H9 (cell line): Measurements from ENCODE around the gene HMX1. TPM values are rescaled to one million over a fixed set of nuclear protein-coding genes. Genes with fewer than 3 reads are reported as not detected.

Source experiments
- DNase-seq: peaks from one replicate; pipeline ENCODE4 v3.0.0-alpha.2; 2017
- H2AFZ ChIP-seq: one replicate; pipeline ENCODE4 v1.6.1; 2013; ENCODE audit warnings: mild to moderate bottlenecking, low read length, control low read depth, moderate library complexity
- H2AK5ac ChIP-seq: 2 replicates; pipeline ENCODE4 v1.6.1; 2013; ENCODE audit warnings: low read length, control low read depth, mixed read lengths; ENCODE audit not compliant: insufficient read length
- H2BK120ac ChIP-seq: one replicate; pipeline ENCODE4 v1.6.1; 2013; ENCODE audit warnings: low read depth, mild to moderate bottlenecking, low read length, control low read depth, inconsistent platforms; ENCODE audit not compliant: poor library complexity, severe bottlenecking
- H2BK12ac ChIP-seq: 2 replicates; pipeline ENCODE4 v1.6.1; 2013; ENCODE audit warnings: low read length, control low read depth, mixed read lengths, low read depth; ENCODE audit not compliant: insufficient read length
- H2BK15ac ChIP-seq: 2 replicates; pipeline ENCODE4 v1.6.1; 2013; ENCODE audit warnings: low read depth, low read length, control low read depth
- H2BK20ac ChIP-seq: one replicate; pipeline ENCODE4 v1.6.1; 2013; ENCODE audit warnings: low read depth, mild to moderate bottlenecking, low read length, control low read depth, inconsistent platforms; ENCODE audit not compliant: poor library complexity, severe bottlenecking
- H2BK5ac ChIP-seq: 2 replicates; pipeline ENCODE4 v1.6.1; 2013; ENCODE audit warnings: low read length, control low read depth, mixed read lengths; ENCODE audit not compliant: insufficient read length
- H3K14ac ChIP-seq: 2 replicates; pipeline ENCODE4 v1.6.1; 2013; ENCODE audit warnings: low read length, control low read depth; ENCODE audit not compliant: insufficient read depth
- H3K18ac ChIP-seq: 2 replicates; pipeline ENCODE4 v1.6.1; 2013; ENCODE audit warnings: low read depth, mild to moderate bottlenecking, mixed read lengths, low read length, control low read depth; ENCODE audit not compliant: insufficient read length
- H3K23ac ChIP-seq: 2 replicates; pipeline ENCODE4 v1.6.1; 2013; ENCODE audit warnings: low read length, control low read depth, mixed read lengths, low read depth; ENCODE audit not compliant: insufficient read length
- H3K23me2 ChIP-seq: 2 replicates; pipeline ENCODE4 v1.6.1; 2013; ENCODE audit warnings: low read depth, mild to moderate bottlenecking, mixed read lengths, low read length, control low read depth; ENCODE audit not compliant: insufficient read length, poor library complexity, severe bottlenecking
- H3K27ac ChIP-seq: 2 replicates; pipeline ENCODE4 v1.5.1; 2013; ENCODE audit warnings: low read length, control low read depth, mixed read lengths, low read depth; ENCODE audit not compliant: insufficient read length
- H3K27me3 ChIP-seq: 2 replicates; pipeline ENCODE4 v1.6.1; 2013; ENCODE audit warnings: low read length, control low read depth, inconsistent platforms; ENCODE audit not compliant: insufficient read depth
- H3K4ac ChIP-seq: 2 replicates; pipeline ENCODE4 v1.6.1; 2013; ENCODE audit warnings: low read depth, mild to moderate bottlenecking, control low read depth, inconsistent platforms, low read length, moderate library complexity
- H3K4me1 ChIP-seq: 2 replicates; pipeline ENCODE4 v1.6.1; 2013; ENCODE audit warnings: low read length, control low read depth, inconsistent platforms; ENCODE audit not compliant: insufficient read depth
- H3K4me2 ChIP-seq: 2 replicates; pipeline ENCODE4 v1.6.1; 2013; ENCODE audit warnings: low read length, control low read depth, mixed read lengths; ENCODE audit not compliant: insufficient read length, insufficient read depth
- H3K56ac ChIP-seq: 2 replicates; pipeline ENCODE4 v1.6.1; 2013; ENCODE audit warnings: low read depth, mild to moderate bottlenecking, mixed read lengths, low read length, control low read depth; ENCODE audit not compliant: insufficient read length
- H3K79me1 ChIP-seq: 2 replicates; pipeline ENCODE4 v1.6.1; 2013; ENCODE audit warnings: low read depth, mild to moderate bottlenecking, moderate library complexity, low read length, control low read depth, inconsistent platforms; ENCODE audit not compliant: insufficient read depth, poor library complexity, severe bottlenecking
- H3K79me2 ChIP-seq: 2 replicates; pipeline ENCODE4 v1.6.1; 2013; ENCODE audit warnings: low read length, control low read depth, inconsistent platforms; ENCODE audit not compliant: insufficient read depth
- H3K9ac ChIP-seq: 2 replicates; pipeline ENCODE4 v1.6.1; 2013; ENCODE audit warnings: low read length, control low read depth, mixed read lengths; ENCODE audit not compliant: insufficient read length; ENCODE audit errors: extremely low read depth
- H3K9me3 ChIP-seq: one replicate; pipeline ENCODE4 v1.6.1; 2013; ENCODE audit warnings: low read depth, low read length, inconsistent platforms; ENCODE audit not compliant: control insufficient read depth
- H3T11ph ChIP-seq: one replicate; pipeline ENCODE4 v1.6.1; 2013; ENCODE audit warnings: mild to moderate bottlenecking, low read length, control low read depth, inconsistent platforms
- H4K20me1 ChIP-seq: one replicate; pipeline ENCODE4 v1.6.1; 2013; ENCODE audit not compliant: control insufficient read depth, insufficient read length, insufficient read depth
- H4K5ac ChIP-seq: 2 replicates; pipeline ENCODE4 v1.6.1; 2013; ENCODE audit warnings: low read depth, mild to moderate bottlenecking, mixed read lengths, low read length, control low read depth; ENCODE audit not compliant: insufficient read length
- H4K8ac ChIP-seq: replicated peaks from 2 replicates; pipeline ENCODE4 v1.6.1; 2013; ENCODE audit warnings: low read length, control low read depth, mixed read lengths, low read depth; ENCODE audit not compliant: insufficient read length
- H4K91ac ChIP-seq: 2 replicates; pipeline ENCODE4 v1.6.1; 2013; ENCODE audit warnings: low read depth, mild to moderate bottlenecking, moderate library complexity, mixed read lengths, low read length, control low read depth; ENCODE audit not compliant: insufficient read length
- H3K27ac Mint-ChIP-seq, 3 experiments: 2 replicates in 2 of 3; 3 replicates in 1 of 3; pipeline ENCODE4 v1.8.0; 2020 to 2021; ENCODE audit warnings: mixed read lengths in 3 of 3, mild to moderate bottlenecking in 1 of 3, moderate library complexity in 1 of 3
- H3K27me3 Mint-ChIP-seq: 2 replicates; pipeline ENCODE4 v1.8.0; 2021; ENCODE audit warnings: low read depth, mild to moderate bottlenecking, moderate library complexity, mixed read lengths
- H3K36me3 Mint-ChIP-seq, 3 experiments: 2 replicates in 2 of 3; 3 replicates in 1 of 3; pipeline ENCODE4 v1.8.0; 2020 to 2021; ENCODE audit warnings: low read depth in 3 of 3, mixed read lengths in 3 of 3; ENCODE audit not compliant: insufficient read depth in 1 of 3
- H3K4me1 Mint-ChIP-seq, 2 experiments: 2 replicates each; pipeline ENCODE4 v1.8.0; 2020; ENCODE audit warnings: mixed read lengths in 2 of 2
- H3K4me3 Mint-ChIP-seq, 2 experiments: 2 replicates in 1 of 2; 3 replicates in 1 of 2; pipeline ENCODE4 v1.8.0; 2020 to 2021; ENCODE audit warnings: mild to moderate bottlenecking in 2 of 2, mixed read lengths in 2 of 2, moderate library complexity in 1 of 2
- H3K9me3 Mint-ChIP-seq, 2 experiments: 2 replicates in 1 of 2; 3 replicates in 1 of 2; pipeline ENCODE4 v1.8.0; 2020; ENCODE audit warnings: mild to moderate bottlenecking in 2 of 2, mixed read lengths in 2 of 2, moderate library complexity in 1 of 2
- CTCF ChIP-seq: fragments of 200-600 bp; sonication (generic); conservative IDR thresholded peaks from 3 replicates; pipeline ENCODE4 v1.8.0; 2021; ENCODE audit warnings: antibody characterized with exemption, mild to moderate bottlenecking
- WGBS: extraction: QIAGEN DNeasy Blood & Tissue Kit; methylation state at CpG from one replicate; pipeline ENCODE4 v1.1.7; 2013; ENCODE audit warnings: missing lambda C conversion rate, low lambda C conversion rate, mixed read lengths; ENCODE audit not compliant: insufficient read length; ENCODE audit errors: extremely low coverage; 5-methylcytosine and 5-hydroxymethylcytosine counted together
- total RNA-seq: library from RNA; stranded (reverse); gene quantifications from 2 replicates; pipeline ENCODE4 v1.2.1, GENCODE V29; 2021

HMX1 gene
- total RNA-seq, 1 experiment from 2014 or later: 0.26 TPM

- H3K4ac ChIP-seq: no peak overlapping the region
- Mint-ChIP-seq H3K4me1 (no peaks in the 10 kb centered on the region), H3K9me3 (peaks cover 16 to 38% of the 10 kb centered on the region in 2 experiments), H3K27ac (no peak overlapping the region), H3K36me3 (no peaks in the 10 kb centered on the region), H3K27me3 (peaks cover 32% of the 10 kb centered on the region), H3K4me3 (no peak overlapping the region)
- H3K27ac ChIP-seq: no peak overlapping the region
- H3K9ac ChIP-seq: no peak overlapping the region
- H4K5ac ChIP-seq: no peak overlapping the region
- no CpG with 5 or more reads among the region's 10 CpGs for WGBS
- no peak overlapping the region for H2BK15ac ChIP-seq
- no peak overlapping the region for H4K91ac ChIP-seq
- H2BK20ac ChIP-seq: no peak overlapping the region
- peaks cover 9% of the 10 kb centered on the region for H3K9me3 ChIP-seq
- DNase-seq: no peak
- no peak overlapping the region for H3K56ac ChIP-seq
- H2AK5ac ChIP-seq: no peak overlapping the region
- no peak overlapping the region for H2BK12ac ChIP-seq
- no peak overlapping the region for H2BK5ac ChIP-seq
- H2AFZ ChIP-seq: no peak overlapping the region
- no peak overlapping the region for H3K18ac ChIP-seq
- no peak overlapping the region for H3K23ac ChIP-seq
- no peak overlapping the region for H2BK120ac ChIP-seq
- no peaks in the 10 kb centered on the region for H3K27me3 ChIP-seq
- H4K20me1 ChIP-seq: no peaks in the 10 kb centered on the region
- H3K4me2 ChIP-seq: no peak overlapping the region
- no peaks in the 10 kb centered on the region for H3K79me1 ChIP-seq
- no peak overlapping the region for H3T11ph ChIP-seq
- no peaks in the 10 kb centered on the region for H3K4me1 ChIP-seq
- no peaks in the 10 kb centered on the region for H3K23me2 ChIP-seq
- no peaks in the 10 kb centered on the region for H3K79me2 ChIP-seq
- no peak for TF ChIP-seq CTCF
- no peak overlapping the region for H4K8ac ChIP-seq
- H3K14ac ChIP-seq: no peak overlapping the region
These were observed 49.3 kb upstream of the HMX1 start for GRCh38 chr4:8920969-8921368.
